OCI-LY7 (cell line): ENCODE measurements around the gene TLR7. TPM values are rescaled to one million over a fixed set of nuclear protein-coding genes. Genes with fewer than 3 reads are reported as not detected.

Source experiments
- BruUV-seq: library from RNA; stranded (reverse); fragments of 400-500 nt; replicated peaks from 2 replicates; lab custom pipeline; 2021; lab: Mats Ljungman, UMichigan
- CTCF ChIA-PET: fragments of 300-600 bp; sonication (Branson Sonifier 250); formaldehyde crosslinking; loops from one replicate; lab custom pipeline; 2022; ENCODE audit warnings: antibody characterized with exemption; ENCODE audit not compliant: unreplicated experiment; lab: Charles Lee
- POLR2A ChIA-PET: fragments of 300-600 bp; sonication (Branson Sonifier 250); formaldehyde crosslinking; loops from one replicate; lab custom pipeline; 2022; ENCODE audit warnings: antibody characterized with exemption; lab: Charles Lee
- DNase-seq: peaks from one replicate; pipeline ENCODE4 v3.0.0-alpha.2; 2015; ENCODE audit warnings: low spot score
- H2AFZ ChIP-seq: fragments of 200-600 bp; sonication (generic), shearing (Covaris generic); 2 replicates; pipeline ENCODE4 v1.6.1; 2014; ENCODE audit warnings: mild to moderate bottlenecking, antibody characterized with exemption, low read length, moderate library complexity
- H3K27ac ChIP-seq: fragments of 200-600 bp; sonication (generic); 2 replicates; pipeline ENCODE4 v1.5.1; 2014; ENCODE audit warnings: mixed run types, low read depth, mild to moderate bottlenecking, moderate library complexity, low read length, inconsistent platforms; ENCODE audit not compliant: poor library complexity, severe bottlenecking
- H3K36me3 ChIP-seq: fragments of 200-600 bp; sonication (generic); 2 replicates; pipeline ENCODE4 v1.6.1; 2014; ENCODE audit warnings: mild to moderate bottlenecking, antibody characterized with exemption, low read length, moderate library complexity, mixed read lengths; ENCODE audit not compliant: insufficient read depth
- H3K4me1 ChIP-seq: fragments of 200-600 bp; sonication (generic); 2 replicates; pipeline ENCODE4 v1.5.1; 2014; ENCODE audit warnings: mild to moderate bottlenecking, low read length; ENCODE audit not compliant: insufficient read depth, poor library complexity, severe bottlenecking
- H3K4me2 ChIP-seq: fragments of 200-600 bp; sonication (generic); 2 replicates; pipeline ENCODE4 v1.6.1; 2014; ENCODE audit warnings: mild to moderate bottlenecking, low read length
- H3K4me3 ChIP-seq: fragments of 200-600 bp; sonication (generic); 2 replicates; pipeline ENCODE4 v1.5.1; 2014; ENCODE audit warnings: mild to moderate bottlenecking, low read depth, low read length; ENCODE audit not compliant: poor library complexity, severe bottlenecking
- H3K79me2 ChIP-seq: fragments of 200-600 bp; sonication (generic); 2 replicates; pipeline ENCODE4 v1.6.1; 2016; ENCODE audit warnings: low read depth, mild to moderate bottlenecking, low read length, moderate library complexity, mixed read lengths; ENCODE audit not compliant: insufficient read depth
- H3K9me2 ChIP-seq: fragments of 200-600 bp; sonication (generic); 2 replicates; pipeline ENCODE4 v1.6.1; 2016; ENCODE audit warnings: mild to moderate bottlenecking, low read length, mixed read lengths; ENCODE audit not compliant: insufficient read depth
- H3K9me3 ChIP-seq: fragments of 200-600 bp; sonication (generic); 2 replicates; pipeline ENCODE4 v1.6.1; 2014; ENCODE audit warnings: mild to moderate bottlenecking, mixed run types, low read length, mixed read lengths
- H4K20me1 ChIP-seq: fragments of 200-600 bp; sonication (generic); 2 replicates; pipeline ENCODE4 v1.6.1; 2014; ENCODE audit warnings: mild to moderate bottlenecking, antibody characterized with exemption, low read length, moderate library complexity, mixed read lengths; ENCODE audit not compliant: insufficient read depth
- CTCF ChIP-seq: fragments of 200-600 bp; sonication (generic); conservative IDR thresholded peaks from 2 replicates; pipeline ENCODE4 v1.5.1; 2014; ENCODE audit warnings: mild to moderate bottlenecking, antibody characterized with exemption, low read length, moderate library complexity, mixed read lengths
- EZH2phosphoT487 ChIP-seq: fragments of 200-600 bp; sonication (generic); IDR thresholded peaks from 2 replicates; pipeline ENCODE4 v1.6.1; 2018; ENCODE audit warnings: low read depth, borderline replicate concordance, mild to moderate bottlenecking, mixed run types, antibody characterized with exemption, low read length, moderate library complexity, mixed read lengths
- intact Hi-C: fragments of 100-400 bp; cut with micrococcal nuclease; formaldehyde crosslinking; loops from one replicate; pipeline ENCODE4 v1.10.0; 2022; ENCODE audit not compliant: unreplicated experiment
- total RNA-seq, 2 experiments: library from RNA; depleted of rRNA in 1 of 2; stranded (reverse); fragments of >200 nt in 1 of 2; shearing (Covaris generic) in 1 of 2; gene quantifications; 2 replicates each; pipeline ENCODE4 v1.2.3, GENCODE V29; 2014 to 2022

TLR7 gene
- total RNA-seq, 2 experiments from 2014 or later = 9.9 to 11.4 TPM

- H4K20me1 ChIP-seq = no peaks in the 10 kb centered on the region
- H2AFZ ChIP-seq = no peak overlapping the region
- H3K4me3 ChIP-seq = no peak overlapping the region
- H3K9me2 ChIP-seq = no peaks in the 10 kb centered on the region
- BruUV-seq = no TSS peak
- CTCF ChIA-PET = no interaction called here
- intact Hi-C loops = no loop called here
- TF ChIP-seq CTCF (no peak), EZH2phosphoT487 (no peak)
- no peaks in the 10 kb centered on the region for H3K79me2 ChIP-seq
- DNase-seq = no peak
- H3K4me2 ChIP-seq = no peak overlapping the region
- H3K27ac ChIP-seq = no peak overlapping the region
- H3K36me3 ChIP-seq = no peaks in the 10 kb centered on the region
- H3K4me1 ChIP-seq = no peaks in the 10 kb centered on the region
- H3K9me3 ChIP-seq = no peaks in the 10 kb centered on the region
- POLR2A ChIA-PET = interaction anchor here (0.6 kb wide), 1 partner anchor 210 kb away, joined by 3 read pairs; no protein-coding TSS in a partner anchor
Measured at GRCh38 chrX:12917753-12918152, 50.9 kb downstream of the TLR7 start.

GRCh38 chrX:12919051-12919450 lies 52.2 kb downstream of the TLR7 start:
- BruUV-seq = no TSS peak
- no peaks in the 10 kb centered on the region for H3K79me2 ChIP-seq
- no peaks in the 10 kb centered on the region for H3K36me3 ChIP-seq
- TF ChIP-seq CTCF = no peak
- no peak for TF ChIP-seq EZH2phosphoT487
- H4K20me1 ChIP-seq = no peaks in the 10 kb centered on the region
- intact Hi-C loops = no loop called here
- no peak for DNase-seq
- POLR2A ChIA-PET = no interaction called here
- H3K9me3 ChIP-seq = no peaks in the 10 kb centered on the region
- H3K4me1 ChIP-seq = no peaks in the 10 kb centered on the region
- H2AFZ ChIP-seq = no peak overlapping the region
- H3K27ac ChIP-seq = no peak overlapping the region
- no peak overlapping the region for H3K4me2 ChIP-seq
- CTCF ChIA-PET = no interaction called here
- no peaks in the 10 kb centered on the region for H3K9me2 ChIP-seq
- no peak overlapping the region for H3K4me3 ChIP-seq

- Histone ChIP-seq H3K79me2 (no peaks in the 10 kb centered on the region), H3K36me3 (no peaks in the 10 kb centered on the region), H3K27ac (no peak overlapping the region), H3K9me3 (no peaks in the 10 kb centered on the region), H2AFZ (no peak overlapping the region), H4K20me1 (no peaks in the 10 kb centered on the region), H3K4me3 (no peak overlapping the region), H3K4me1 (no peaks in the 10 kb centered on the region), H3K9me2 (no peaks in the 10 kb centered on the region), H3K4me2 (no peak overlapping the region)
- ChIA-PET CTCF (no interaction called here), POLR2A (no interaction called here)
- intact Hi-C loops = no loop called here
- TF ChIP-seq CTCF (no peak), EZH2phosphoT487 (no peak)
- BruUV-seq = no TSS peak
- DNase-seq = no peak
Measured at GRCh38 chrX:12919620-12920019, 52.7 kb downstream of the TLR7 start.
